DMS153 (cell line): ENCODE results near the gene CDH4.
"Not testable (repeated sequence)": the region's sequence is repeated elsewhere in the genome, so short reads cannot be mapped to it uniquely, and the experiment has no call there.

Experiments used
- DNase-seq: peaks from one replicate; lab custom pipeline; 2025; lab: John Stamatoyannopoulos, UW

Gene CDH4

DNA sequence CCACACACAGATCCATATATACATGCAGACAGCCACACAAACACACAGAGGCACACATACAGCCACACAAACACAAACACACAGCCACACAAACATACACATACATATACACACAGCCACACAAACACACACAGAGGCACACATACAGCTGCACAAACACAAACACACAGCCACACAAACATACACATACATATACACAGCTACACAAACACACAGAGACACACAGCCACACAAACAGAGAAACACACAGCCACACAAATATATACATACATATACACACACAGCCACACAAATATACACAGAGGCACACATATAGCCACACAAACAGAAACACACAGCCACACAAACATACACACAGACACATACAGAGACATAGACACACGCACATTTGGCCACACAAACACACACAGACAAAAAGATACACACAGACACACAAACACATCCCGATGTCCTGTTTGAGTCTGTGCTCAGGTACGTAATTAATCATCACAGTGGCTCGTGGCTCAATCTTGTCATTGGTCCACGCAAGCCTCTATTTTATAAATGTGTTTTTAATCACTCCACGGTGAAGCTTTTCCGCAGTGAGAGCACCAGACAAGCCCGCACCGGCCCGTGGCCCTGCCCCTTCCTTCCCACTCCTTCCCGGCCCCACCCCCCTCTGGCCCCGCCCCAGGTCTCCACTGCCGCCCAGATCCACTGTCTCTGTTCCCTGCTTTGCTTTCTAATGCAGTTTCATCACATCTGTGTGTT is 135.3 kb downstream of the CDH4 start:
- DNase-seq: no peak

- DNase-seq: no peak
These were observed 135.9 kb downstream of the CDH4 start for GRCh38 chr20:61387954-61388348.

DNA sequence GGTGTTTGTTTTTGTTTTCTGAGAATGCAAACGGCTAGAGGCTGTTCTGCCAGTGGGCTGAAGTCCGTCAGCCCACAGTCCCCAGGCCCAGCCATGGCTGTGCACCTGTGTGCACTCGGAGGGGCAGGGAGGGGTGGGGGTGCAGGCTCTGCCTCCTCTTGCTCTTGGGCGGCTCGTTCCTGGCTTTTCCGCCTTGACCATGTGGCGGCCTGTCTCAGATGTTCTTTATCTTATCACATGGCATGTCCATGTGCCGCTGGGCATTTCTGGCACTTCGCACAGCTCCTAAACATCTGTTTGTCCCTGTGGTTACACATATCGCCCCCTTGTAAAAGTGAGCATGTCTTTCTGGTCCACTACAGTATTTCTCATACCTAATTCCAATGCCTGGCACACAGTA is 137.0 kb downstream of the CDH4 start:
- DNase-seq: no peak

GRCh38 chr20:61391185-61391584 is 139.1 kb downstream of the CDH4 start:
- DNase-seq: no peak

GRCh38 chr20:61391812-61392520 is 139.9 kb downstream of the CDH4 start:
- no peak for DNase-seq

GRCh38 chr20:61394088-61394799 is 142.2 kb downstream of the CDH4 start:
- no peak for DNase-seq

GRCh38 chr20:61396262-61396848 is 144.3 kb downstream of the CDH4 start:
- no peak for DNase-seq

- no peak for DNase-seq
These were observed 145.1 kb downstream of the CDH4 start for GRCh38 chr20:61397146-61397545.

- no peak for DNase-seq
These were observed 145.7 kb downstream of the CDH4 start for GRCh38 chr20:61397790-61398189.

DNA sequence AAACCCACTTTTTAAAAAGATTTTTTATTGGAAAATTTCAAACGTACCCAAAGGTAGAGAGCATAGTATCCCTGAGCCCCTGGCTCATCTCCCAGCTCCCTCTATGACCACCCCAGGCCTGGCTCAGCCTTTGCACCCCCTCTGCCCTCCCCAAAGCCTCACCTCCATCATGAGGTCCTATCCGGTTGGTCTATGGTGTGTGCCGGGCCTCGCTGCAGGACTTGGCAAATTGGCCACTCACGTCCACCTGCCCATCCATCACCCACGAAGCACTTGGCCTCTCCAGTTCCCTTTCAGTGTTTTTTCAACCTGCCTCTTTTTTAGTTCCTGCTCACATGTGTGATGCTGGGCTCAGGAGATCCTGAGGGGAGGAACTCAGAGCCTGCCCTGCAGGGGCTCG is 147.4 kb downstream of the CDH4 start:
- DNase-seq: no peak

- no peak for DNase-seq
These were observed 148.4 kb downstream of the CDH4 start for GRCh38 chr20:61400499-61400898.

DNA sequence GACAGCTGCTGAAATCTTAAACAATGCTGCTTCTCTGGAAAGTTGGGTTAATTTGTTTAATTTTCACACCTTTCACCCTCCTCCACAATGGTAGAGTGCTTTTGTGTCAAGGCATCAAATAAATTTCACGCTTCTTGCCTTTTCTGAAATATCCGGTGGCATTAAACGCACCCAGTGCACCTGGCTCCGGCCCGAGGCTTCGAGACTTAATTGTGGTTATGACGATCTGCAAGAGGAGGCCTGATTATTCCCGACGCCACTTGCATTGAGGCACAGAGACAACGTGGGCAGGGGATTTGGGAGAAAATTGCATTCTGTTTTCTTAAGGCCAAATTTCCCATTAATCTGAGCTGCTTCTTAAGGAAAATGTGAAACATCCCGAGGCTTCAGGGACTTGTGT is 152.2 kb downstream of the CDH4 start:
- DNase-seq: no peak

DNA sequence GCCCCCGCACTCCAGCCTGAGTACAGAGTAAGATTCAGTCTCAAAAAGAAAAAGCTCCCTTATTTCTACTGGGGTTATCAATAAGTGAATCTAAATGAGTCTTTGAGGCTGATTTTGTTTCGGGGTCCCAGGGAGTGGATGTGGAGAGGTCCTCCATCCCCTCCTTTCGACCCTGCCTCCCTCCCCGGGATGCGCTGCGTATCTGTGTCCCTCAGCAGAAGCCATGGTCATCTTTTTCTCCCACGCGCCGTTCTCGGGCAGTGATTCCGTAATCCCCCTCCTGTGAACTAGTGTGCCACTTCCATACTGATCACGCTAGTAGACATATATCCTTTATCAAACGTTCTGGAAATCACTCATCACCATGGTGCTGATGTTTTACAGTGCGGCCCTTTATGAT is 152.9 kb downstream of the CDH4 start:
- DNase-seq: no peak

DNA sequence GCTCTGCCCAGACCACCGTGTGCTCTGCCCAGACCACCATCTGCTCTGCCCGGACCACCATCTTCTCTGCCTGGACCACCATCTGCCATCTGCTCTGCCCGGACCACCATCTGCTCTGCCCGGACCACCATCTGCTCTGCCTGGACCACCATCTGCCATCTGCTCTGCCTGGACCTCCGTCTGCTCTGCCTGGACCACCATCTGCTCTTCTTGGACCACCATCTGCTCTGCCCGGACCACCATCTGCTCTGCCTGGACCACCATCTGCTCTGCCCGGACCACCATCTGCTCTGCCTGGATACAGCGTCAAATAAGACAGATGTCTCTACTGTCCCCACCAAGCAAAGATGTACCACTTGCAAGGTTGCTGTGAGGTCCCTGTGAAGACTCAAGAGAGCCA is 154.7 kb downstream of the CDH4 start:
- not testable (repeated sequence) for DNase-seq

GRCh38 chr20:61407561-61407960 is 155.5 kb downstream of the CDH4 start:
- DNase-seq: no peak

GRCh38 chr20:61408951-61409740 is 157.1 kb downstream of the CDH4 start:
- DNase-seq: no peak

GRCh38 chr20:61411743-61412142 is 159.7 kb downstream of the CDH4 start:
- no peak for DNase-seq

DNA sequence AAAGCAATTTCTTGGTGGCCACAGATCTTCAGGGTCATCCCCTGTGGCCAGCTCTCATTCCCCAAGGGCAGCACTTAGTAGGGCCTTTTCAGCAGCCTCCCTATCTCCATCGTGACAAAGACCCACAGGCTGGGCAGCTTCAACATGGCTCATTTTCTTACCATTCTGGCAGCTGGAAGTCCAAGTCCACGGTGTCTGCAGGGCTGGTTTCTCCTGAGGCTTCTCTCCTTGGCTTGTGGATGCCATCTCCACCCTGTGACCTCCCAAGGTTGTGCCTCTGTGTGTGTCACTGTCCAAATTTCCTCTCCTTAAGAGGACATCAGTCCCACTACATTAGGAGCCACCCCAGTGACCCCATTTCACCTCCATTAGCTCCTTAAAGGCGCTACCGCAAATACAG is 161.7 kb downstream of the CDH4 start:
- no peak for DNase-seq

DNA sequence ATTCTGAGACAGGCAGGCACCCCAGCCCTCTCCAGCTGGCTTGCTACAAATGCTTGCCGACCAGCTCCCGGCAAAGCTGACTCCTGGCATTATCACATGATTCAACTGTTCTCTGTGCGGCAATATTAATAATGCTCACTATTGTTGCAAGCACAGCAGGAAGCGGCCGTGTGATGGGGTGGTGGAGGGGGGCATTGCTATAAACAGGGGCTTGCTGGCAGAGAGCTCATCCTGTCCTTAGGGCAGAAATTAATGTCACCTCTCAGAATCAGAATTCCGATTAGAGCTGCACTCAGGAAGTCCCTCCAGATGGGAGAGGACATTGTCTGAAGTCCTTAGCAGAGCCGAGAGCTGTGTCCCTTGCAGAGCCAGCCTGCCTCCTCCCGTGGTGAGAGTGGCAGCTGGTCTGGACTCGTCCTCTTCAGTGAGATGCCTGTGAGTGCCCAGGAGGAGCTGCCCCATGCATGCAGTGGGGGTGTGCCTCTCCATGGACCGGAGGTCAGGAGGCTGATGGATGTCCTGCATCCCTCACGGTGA is 162.5 kb downstream of the CDH4 start:
- no peak for DNase-seq

DNA sequence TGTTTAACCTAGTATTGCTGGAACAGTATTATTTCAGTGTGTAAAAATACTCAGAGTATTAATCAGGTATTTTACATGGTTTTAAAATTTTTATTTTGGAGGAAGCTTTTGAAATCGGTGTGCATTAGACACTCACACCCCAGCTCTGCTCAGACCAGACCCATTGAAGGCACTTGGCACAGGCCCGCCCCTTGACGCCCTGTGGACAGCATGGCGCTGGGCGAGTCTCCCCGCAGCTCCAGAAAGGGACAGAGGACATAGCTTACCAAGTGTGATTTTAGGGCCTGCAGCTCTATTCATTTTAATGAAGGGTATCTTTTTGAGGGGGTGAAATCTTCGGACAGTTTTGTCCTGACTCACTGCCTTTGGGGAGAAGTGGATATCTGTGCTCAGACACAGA is 164.5 kb downstream of the CDH4 start:
- DNase-seq: no peak

DNA sequence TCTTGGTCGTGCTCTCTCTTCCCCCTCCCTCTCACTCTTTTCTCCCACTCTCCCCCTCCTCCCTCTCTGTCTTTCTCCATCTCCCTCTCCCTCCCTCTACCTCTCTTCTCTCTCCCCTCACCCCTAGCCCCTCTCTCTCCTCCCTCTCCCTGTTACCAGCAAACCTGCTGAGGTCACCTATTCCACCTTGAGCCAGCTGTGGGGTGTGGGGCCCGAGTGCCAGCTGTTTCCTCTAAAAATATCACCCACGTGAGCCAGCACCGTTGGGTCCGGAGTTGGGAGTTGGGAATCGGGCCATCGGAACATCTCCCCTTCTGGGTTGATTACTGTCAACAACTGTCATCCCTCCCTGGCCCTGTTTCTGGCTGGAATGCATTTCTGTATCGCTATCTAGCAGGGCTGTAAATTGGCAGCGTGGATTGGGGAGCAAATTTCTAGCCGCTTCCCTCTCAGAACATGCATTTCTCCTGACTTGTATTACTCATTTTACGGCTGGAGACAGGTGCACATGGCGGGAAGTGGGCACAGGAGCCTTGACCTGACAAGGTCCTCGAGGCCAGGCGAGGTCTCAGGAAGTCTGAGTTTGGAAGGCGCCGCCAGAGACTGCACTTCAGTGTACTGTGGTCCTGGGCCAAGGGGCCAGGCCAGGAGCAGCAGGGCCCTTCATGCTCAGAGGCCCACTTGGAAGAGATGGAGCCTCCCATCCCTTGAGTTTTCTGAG is 165.3 kb downstream of the CDH4 start:
- no peak for DNase-seq
